Heart right ventricle (tissue), 16 donors: ENCODE data around the gene PTPRM. TPM values are rescaled to one million over a fixed set of nuclear protein-coding genes. Genes with fewer than 3 reads are reported as not detected.

Source experiments
- ATAC-seq, 8 donors: fragments of 200-7000 bp; cut with Tn5 transposase; one replicate each; pipeline ENCODE4 v1.9.1; 2020; ENCODE audit warnings: mild to moderate bottlenecking in 8 of 8, moderate library complexity in 8 of 8, moderate number of reproducible peaks in 1 of 8
- DNase-seq, 2 donors: peaks; one replicate each; pipeline ENCODE4 v3.0.0-alpha.2; 2020
- H3K27ac ChIP-seq, 10 donors: fragments of 200-600 bp; sonication (generic) in 2 of 10; one replicate each; pipeline versions ENCODE4 v1.5.0 to v1.8.0; 2020 to 2022; ENCODE audit warnings: mild to moderate bottlenecking in 3 of 10
- H3K27me3 ChIP-seq, 7 donors: fragments of 200-600 bp; one replicate each; pipeline ENCODE4 v1.8.0; 2021 to 2022; ENCODE audit warnings: mild to moderate bottlenecking in 2 of 7
- H3K36me3 ChIP-seq, 9 donors: fragments of 200-600 bp; sonication (generic) in 1 of 9; one replicate each; pipeline versions ENCODE4 v1.5.0 to v1.8.0; 2020 to 2022; ENCODE audit warnings: mild to moderate bottlenecking in 2 of 9
- H3K4me1 ChIP-seq, 9 donors: fragments of 200-600 bp; sonication (generic) in 1 of 9; one replicate each; pipeline versions ENCODE4 v1.5.0 to v1.8.0; 2020 to 2022; ENCODE audit warnings: mild to moderate bottlenecking in 4 of 9
- H3K4me3 ChIP-seq, 10 donors: fragments of 200-600 bp; sonication (generic) in 2 of 10; one replicate each; pipeline versions ENCODE4 v1.5.0 to v1.8.0; 2020 to 2022; ENCODE audit warnings: mild to moderate bottlenecking in 7 of 10, moderate library complexity in 2 of 10
- H3K9me3 ChIP-seq, 11 donors: fragments of 200-600 bp in 10 of 11; sonication (generic) in 2 of 11; one replicate each; pipeline versions ENCODE4 v1.5.0 to v1.8.0; 2013 to 2022; ENCODE audit warnings: mild to moderate bottlenecking in 2 of 11, control low read depth in 1 of 11, moderate library complexity in 1 of 11
- WGBS, 2 donors: extraction: QIAGEN DNeasy Blood & Tissue Kit; methylation state at CpG; one replicate each; pipeline ENCODE4 v1.1.7; 2013; ENCODE audit warnings: inconsistent platforms in 1 of 2; 5-methylcytosine and 5-hydroxymethylcytosine counted together
- intact Hi-C, 10 donors: fragments of 100-400 bp; cut with DNase I; formaldehyde crosslinking; loops; one replicate each; pipeline versions ENCODE4 v1.11.1 to v1.14.2; 2022
- polyA plus RNA-seq, 2 donors: library from polyadenylated mRNA; stranded (reverse); fragments of 200-250 nt; gene quantifications; one replicate each; pipeline ENCODE4 v1.2.3, GENCODE V29; 2013
- total RNA-seq, 10 donors: library from RNA; stranded (reverse); fragmentation: NEBNext Ultra II Directional in 3 of 10; extraction: Animal tissue kit (Norgen Biotek cat#: 25700) in 3 of 10; gene quantifications; one replicate each; pipeline versions ENCODE4 v1.2.1 to v1.2.4, GENCODE V29; 2021 to 2023
- TF ChIP-seq, protein P1 (sequence below), 9 donors: fragments of 200-600 bp; sonication (generic) in 2 of 9; IDR thresholded peaks; one replicate each; pipeline versions ENCODE4 v1.5.0 to v1.8.0; 2021 to 2022; ENCODE audit warnings: antibody characterized with exemption in 9 of 9, mild to moderate bottlenecking in 5 of 9, moderate library complexity in 1 of 9
- donor health status: Arrhythmogenic right ventricular cardiomyopathy.
- donor health status: ischemic (EF 13 %, LVEDD 7.1; RV severe dilation, severe dysfunction).
- donor health status: healthy with polysubstance abuse.
- donor health status: DM: no; HTN: yes; CAD: no.
- donor health status: DM: no; HTN: no; CAD: no.
- donor health status: ischemic (EF 25% LVEDD 6.9; RV normal size, moderate dysfunction).
- donor health status: ischemic (EF 25% LVEDD 5.7; RV mildly dilated, moderate dysfunction).
- donor health status: healthy.
- donor health status: DM: yes; HTN: yes; CAD: no.
- donor health status: Ischemic cardiomyopathy.
- donor health status: ischemic (EF 35%, LVEDD 5.7; RV mildly dilated, moderate dysfunction).
- donor health status: nonischemic (EF 11% LVEDD 7.7; RV severe dilation, severe dysfunction).
- donor health status: DM: yes; HTN: yes; CAD: no.
- donor health status: PGD.
- donor health status: ischemic (EF 29% LVEDD 5.4; RV normal size, mild dysfunction).
- donor health status: nonischemic (EF 23%, LVEDD 6.1; RV moderate dilation, normal function).

The PTPRM gene
- total and polyA plus RNA-seq, 12 donors: 81.7 to 170 (median 132) TPM

DNA sequence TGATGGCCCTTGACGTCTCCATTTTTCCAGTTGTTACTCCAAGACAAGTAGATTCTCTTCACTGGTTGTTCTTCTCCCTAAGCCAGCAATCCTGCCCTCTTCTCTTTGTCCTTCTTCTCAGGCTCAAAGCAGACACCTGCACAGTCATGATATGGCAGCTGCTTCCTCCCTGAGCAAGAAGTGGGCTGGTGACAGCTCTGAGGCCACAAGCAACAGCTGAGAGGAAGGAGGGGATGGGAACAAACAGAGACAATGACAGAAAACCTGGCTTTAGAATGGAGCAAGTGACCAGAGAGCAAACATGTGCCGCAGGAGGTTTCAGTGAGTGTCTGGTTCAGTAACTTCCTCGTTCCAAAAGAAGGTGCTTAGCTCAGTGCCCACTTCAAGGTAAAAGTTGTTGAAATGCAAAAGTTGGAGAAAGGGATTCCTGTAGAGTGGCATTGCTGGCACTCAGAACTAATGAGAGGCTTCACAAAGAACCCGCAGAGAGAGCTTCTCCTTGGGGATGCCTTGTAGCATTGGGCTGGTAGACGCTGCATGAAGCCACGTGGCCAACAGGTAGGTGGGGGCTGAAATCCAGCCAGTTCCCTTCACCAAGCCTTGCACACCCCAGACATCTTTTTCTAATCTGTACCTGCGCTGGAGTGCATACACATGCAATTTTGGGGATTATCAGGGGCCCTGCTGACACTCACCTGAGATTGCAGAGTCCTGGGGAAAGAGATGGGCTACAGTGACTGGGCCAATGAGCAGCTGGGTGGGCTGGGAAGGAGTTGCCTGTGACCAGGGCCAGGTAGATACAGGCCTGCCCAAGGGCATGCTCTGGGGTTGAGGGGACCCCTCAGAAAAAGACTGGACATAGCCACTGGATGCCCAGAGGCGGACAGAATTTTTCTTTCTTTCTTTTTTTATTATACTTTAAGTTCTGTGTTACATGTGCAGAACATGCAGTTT lies 888.8 kb downstream of the PTPRM start:
- ATAC-seq (no peak), DNase-seq (no peak)
- 86 to 87% methylated on average over 8 of the region's 8 CpGs for WGBS, 2 donors
- Histone ChIP-seq H3K36me3 (no peaks in the 10 kb centered on the region), H3K27ac (no peak overlapping the region), H3K4me3 (no peak overlapping the region), H3K4me1 (peaks cover 0 to 25% (median 2%) of the 10 kb centered on the region in 9 donors), H3K9me3 (no peaks in the 10 kb centered on the region), H3K27me3 (no peaks in the 10 kb centered on the region)
- TF ChIP-seq, protein P1, sequence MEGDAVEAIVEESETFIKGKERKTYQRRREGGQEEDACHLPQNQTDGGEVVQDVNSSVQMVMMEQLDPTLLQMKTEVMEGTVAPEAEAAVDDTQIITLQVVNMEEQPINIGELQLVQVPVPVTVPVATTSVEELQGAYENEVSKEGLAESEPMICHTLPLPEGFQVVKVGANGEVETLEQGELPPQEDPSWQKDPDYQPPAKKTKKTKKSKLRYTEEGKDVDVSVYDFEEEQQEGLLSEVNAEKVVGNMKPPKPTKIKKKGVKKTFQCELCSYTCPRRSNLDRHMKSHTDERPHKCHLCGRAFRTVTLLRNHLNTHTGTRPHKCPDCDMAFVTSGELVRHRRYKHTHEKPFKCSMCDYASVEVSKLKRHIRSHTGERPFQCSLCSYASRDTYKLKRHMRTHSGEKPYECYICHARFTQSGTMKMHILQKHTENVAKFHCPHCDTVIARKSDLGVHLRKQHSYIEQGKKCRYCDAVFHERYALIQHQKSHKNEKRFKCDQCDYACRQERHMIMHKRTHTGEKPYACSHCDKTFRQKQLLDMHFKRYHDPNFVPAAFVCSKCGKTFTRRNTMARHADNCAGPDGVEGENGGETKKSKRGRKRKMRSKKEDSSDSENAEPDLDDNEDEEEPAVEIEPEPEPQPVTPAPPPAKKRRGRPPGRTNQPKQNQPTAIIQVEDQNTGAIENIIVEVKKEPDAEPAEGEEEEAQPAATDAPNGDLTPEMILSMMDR (IDR thresholded peaks at IDR 0.05): no peak
- intact Hi-C loops: loop anchor here in 1 of 10 donors (10.0 kb wide), 1 partner anchor 1191 kb away; no protein-coding TSS in a partner anchor
